Suprapubic skin (tissue), 4 donors: ENCODE measurements around the gene BCL2A1. TPM values are rescaled to one million over a fixed set of nuclear protein-coding genes. Genes with fewer than 3 reads are reported as not detected.

ENCODE experiments used
- DNase-seq, 2 donors: peaks; one replicate each; pipeline ENCODE4 v3.0.0-alpha.2; 2019; ENCODE audit warnings: low spot score in 2 of 2
- H3K27ac ChIP-seq: fragments of 200-600 bp; sonication (generic); one replicate; pipeline ENCODE4 v1.5.1; 2019
- H3K27me3 ChIP-seq: fragments of 200-600 bp; sonication (generic); one replicate; pipeline ENCODE4 v1.5.1; 2019
- H3K36me3 ChIP-seq: fragments of 200-600 bp; sonication (generic); one replicate; pipeline ENCODE4 v1.5.1; 2019
- H3K4me1 ChIP-seq: fragments of 200-600 bp; sonication (generic); one replicate; pipeline ENCODE4 v1.5.1; 2019
- H3K4me3 ChIP-seq: fragments of 200-600 bp; sonication (generic); one replicate; pipeline ENCODE4 v1.5.1; 2019; ENCODE audit warnings: mild to moderate bottlenecking
- H3K9me3 ChIP-seq: fragments of 200-600 bp; sonication (generic); one replicate; pipeline ENCODE4 v1.5.1; 2019
- CTCF ChIP-seq, 2 donors: fragments of 200-600 bp in 1 of 2; fragments of 450-650 bp in 1 of 2; sonication (generic) in 1 of 2; IDR thresholded peaks; one replicate each; pipeline ENCODE4 v1.5.1; 2016 to 2019; ENCODE audit warnings: antibody characterized with exemption in 2 of 2, mild to moderate bottlenecking in 1 of 2, moderate library complexity in 1 of 2
- EP300 ChIP-seq: sonication (generic); formaldehyde crosslinking; IDR thresholded peaks from one replicate; pipeline ENCODE4 v1.6.1; 2017; ENCODE audit warnings: antibody characterized with exemption
- POLR2A ChIP-seq, 2 donors: fragments of 450-650 bp; IDR thresholded peaks; one replicate each; pipeline ENCODE4 v1.6.1; 2017; ENCODE audit warnings: antibody characterized with exemption in 2 of 2, mild to moderate bottlenecking in 2 of 2, moderate library complexity in 2 of 2
- POLR2AphosphoS5 ChIP-seq, 3 donors: sonication (generic); formaldehyde crosslinking; IDR thresholded peaks; one replicate each; pipeline ENCODE4 v1.6.1; 2017; ENCODE audit warnings: antibody characterized with exemption in 3 of 3
- WGBS: methylation state at CpG from one replicate; pipeline ENCODE4 v1.1.5; 2018; 5-methylcytosine and 5-hydroxymethylcytosine counted together
- total RNA-seq, 4 donors: library from RNA; depleted of rRNA; stranded (reverse); fragments of >200 nt; gene quantifications; one replicate each; pipeline ENCODE4 v1.1.0, GENCODE V29; 2016

BCL2A1 gene
- total RNA-seq, 4 donors from 2014 or later: 0.64 to 2.6 (median 0.92) TPM

- Histone ChIP-seq H3K36me3 (no peaks in the 10 kb centered on the region), H3K27me3 (no peaks in the 10 kb centered on the region), H3K27ac (peak overlapping the region; percentile 57), H3K4me1 (peaks cover 6% of the 10 kb centered on the region), H3K9me3 (no peaks in the 10 kb centered on the region), H3K4me3 (no peak overlapping the region)
- WGBS: 79% methylated on average over 6 of the region's 6 CpGs
- TF ChIP-seq EP300: no peak
- TF ChIP-seq POLR2AphosphoS5 (IDR thresholded peaks at IDR 0.05): no peak
- no peak for TF ChIP-seq CTCF (IDR thresholded peaks at IDR 0.05)
- no peak for TF ChIP-seq POLR2A (IDR thresholded peaks at IDR 0.05)
- DNase-seq: no peak
Observed at GRCh38 chr15:79978260-79978654, 7.3 kb upstream of the BCL2A1 start.

- Histone ChIP-seq H3K4me3 (no peak overlapping the region), H3K27me3 (no peaks in the 10 kb centered on the region), H3K9me3 (no peaks in the 10 kb centered on the region), H3K36me3 (no peaks in the 10 kb centered on the region), H3K27ac (peak overlapping the region; percentile 57), H3K4me1 (peaks cover 6% of the 10 kb centered on the region)
- no peak for DNase-seq
- WGBS: 88% methylated on average over 9 of the region's 9 CpGs
- no peak for TF ChIP-seq POLR2AphosphoS5 (IDR thresholded peaks at IDR 0.05)
Observed at GRCh38 chr15:79977431-79978054, 6.5 kb upstream of the BCL2A1 start.

GRCh38 chr15:79973456-79974195 is 2.6 kb upstream of the BCL2A1 start:
- H3K4me3 ChIP-seq: no peak overlapping the region
- no peak overlapping the region for H3K27ac ChIP-seq
- DNase-seq: no peak
- TF ChIP-seq POLR2A (IDR thresholded peaks at IDR 0.05) (no peak), EP300 (no peak), CTCF (IDR thresholded peaks at IDR 0.05) (no peak), POLR2AphosphoS5 (IDR thresholded peaks at IDR 0.05) (no peak)
- WGBS: 57% methylated on average over 8 of the region's 8 CpGs
- no peaks in the 10 kb centered on the region for H3K36me3 ChIP-seq
- H3K4me1 ChIP-seq: peaks cover 6% of the 10 kb centered on the region
- H3K27me3 ChIP-seq: no peaks in the 10 kb centered on the region
- no peaks in the 10 kb centered on the region for H3K9me3 ChIP-seq

GRCh38 chr15:79972863-79973262 is 1.9 kb upstream of the BCL2A1 start:
- no peak for TF ChIP-seq CTCF (IDR thresholded peaks at IDR 0.05)
- TF ChIP-seq POLR2AphosphoS5 (IDR thresholded peaks at IDR 0.05): no peak
- no peak for TF ChIP-seq EP300
- TF ChIP-seq POLR2A (IDR thresholded peaks at IDR 0.05): no peak
- no peak overlapping the region for H3K27ac ChIP-seq
- WGBS: 89% methylated on average over 3 of the region's 3 CpGs

DNA sequence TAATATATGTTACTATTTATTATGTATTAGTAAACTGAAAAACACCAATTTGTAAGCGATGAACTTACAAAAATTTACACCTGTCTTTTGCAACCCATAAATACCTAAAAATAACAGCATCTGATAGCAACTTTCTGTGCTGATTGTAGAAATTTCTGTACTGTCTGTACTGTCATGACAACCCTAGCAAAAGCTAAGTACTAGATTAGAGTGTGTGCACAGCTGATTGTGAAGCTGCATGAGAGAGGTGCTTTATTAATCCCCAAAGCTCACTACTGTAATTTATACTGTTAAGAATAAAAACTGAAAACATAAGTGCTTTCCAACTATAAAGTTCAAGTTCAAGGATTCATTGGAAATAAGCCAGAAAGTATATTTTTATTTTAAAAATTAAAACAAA is 815 bp downstream of the BCL2A1 start:
- Histone ChIP-seq H3K4me3 (no peak overlapping the region), H3K27ac (no peak overlapping the region)

More at GRCh38 chr15:79972863-79973262, 1.9 kb upstream of the BCL2A1 start:
- Histone ChIP-seq H3K4me3 (no peak overlapping the region), H3K9me3 (no peaks in the 10 kb centered on the region), H3K36me3 (no peaks in the 10 kb centered on the region), H3K27me3 (no peaks in the 10 kb centered on the region), H3K4me1 (no peaks in the 10 kb centered on the region)
- DNase-seq: no peak

More for the DNA sequence above, 815 bp downstream of the BCL2A1 start:
- TF ChIP-seq EP300 (no peak), POLR2A (IDR thresholded peaks at IDR 0.05) (no peak), CTCF (IDR thresholded peaks at IDR 0.05) (no peak), POLR2AphosphoS5 (IDR thresholded peaks at IDR 0.05) (no peak)
- WGBS: 92% methylated on average over 1 of the region's 1 CpG
- Histone ChIP-seq H3K9me3 (no peaks in the 10 kb centered on the region), H3K36me3 (no peaks in the 10 kb centered on the region), H3K4me1 (no peaks in the 10 kb centered on the region), H3K27me3 (no peaks in the 10 kb centered on the region)
- no peak for DNase-seq
